Hepatocyte (in vitro differentiated cells): ENCODE results near the gene NAV1. TPM values are rescaled to one million over a fixed set of nuclear protein-coding genes. Genes with fewer than 3 reads are reported as not detected.

Experiments used
- DNase-seq: peaks from one replicate; pipeline ENCODE4 v3.0.0-alpha.2; 2016; ENCODE audit warnings: low spot score
- H2AFZ ChIP-seq: fragments of 200-600 bp; sonication (generic); 2 replicates; pipeline ENCODE4 v1.6.0; 2016; ENCODE audit warnings: antibody characterized with exemption, mild to moderate bottlenecking
- H3K27ac ChIP-seq: fragments of 200-600 bp; sonication (generic); 2 replicates; pipeline ENCODE4 v1.5.1; 2016; ENCODE audit warnings: mild to moderate bottlenecking
- H3K27me3 ChIP-seq: fragments of 200-600 bp; sonication (generic); 2 replicates; pipeline ENCODE4 v1.6.1; 2016
- H3K36me3 ChIP-seq: fragments of 200-600 bp; sonication (generic); replicated peaks from 2 replicates; pipeline ENCODE4 v1.5.1; 2016; ENCODE audit warnings: low read depth; ENCODE audit not compliant: insufficient read depth
- H3K4me1 ChIP-seq: fragments of 200-600 bp; sonication (generic); 2 replicates; pipeline ENCODE4 v1.5.1; 2016; ENCODE audit warnings: mild to moderate bottlenecking, moderate library complexity; ENCODE audit not compliant: insufficient read depth
- H3K4me2 ChIP-seq: fragments of 200-600 bp; sonication (generic); 2 replicates; pipeline ENCODE4 v1.6.0; 2016
- H3K4me3 ChIP-seq: fragments of 200-600 bp; sonication (generic); 2 replicates; pipeline ENCODE4 v1.5.1; 2016; ENCODE audit warnings: mild to moderate bottlenecking
- H3K79me2 ChIP-seq: fragments of 200-600 bp; sonication (generic); 2 replicates; pipeline ENCODE4 v1.6.0; 2017; ENCODE audit warnings: mild to moderate bottlenecking
- H3K9me2 ChIP-seq: fragments of 200-600 bp; sonication (generic); replicated peaks from 2 replicates; pipeline ENCODE4 v1.6.0; 2017; ENCODE audit warnings: mild to moderate bottlenecking; ENCODE audit not compliant: insufficient read depth
- H3K9me3 ChIP-seq: fragments of 200-600 bp; sonication (generic); 2 replicates; pipeline ENCODE4 v1.5.1; 2016; ENCODE audit warnings: low read depth, mild to moderate bottlenecking
- H4K20me1 ChIP-seq: fragments of 200-600 bp; sonication (generic); 2 replicates; pipeline ENCODE4 v1.6.0; 2016; ENCODE audit warnings: mild to moderate bottlenecking; ENCODE audit not compliant: insufficient read depth, poor library complexity, severe bottlenecking
- CTCF ChIP-seq: fragments of 200-600 bp; sonication (generic); IDR thresholded peaks from 2 replicates; pipeline ENCODE4 v1.5.1; 2016; ENCODE audit warnings: antibody characterized with exemption, mild to moderate bottlenecking; ENCODE audit not compliant: poor library complexity
- EZH2 ChIP-seq: fragments of 200-600 bp; sonication (generic); IDR thresholded peaks from 2 replicates; pipeline ENCODE4 v1.6.1; 2016; ENCODE audit warnings: antibody characterized with exemption, mild to moderate bottlenecking, borderline replicate concordance
- EZH2phosphoT487 ChIP-seq: fragments of 200-600 bp; sonication (generic); IDR thresholded peaks from one replicate; pipeline ENCODE4 v1.6.1; 2018; ENCODE audit warnings: antibody characterized with exemption, mild to moderate bottlenecking, low read depth, moderate library complexity; ENCODE audit not compliant: unreplicated experiment, severe bottlenecking
- WGBS: methylation state at CpG from one replicate; pipeline ENCODE4 v1.1.6; 2016; ENCODE audit warnings: low lambda C conversion rate; ENCODE audit errors: missing lambda C conversion rate; 5-methylcytosine and 5-hydroxymethylcytosine counted together
- polyA plus RNA-seq: library from polyadenylated mRNA; unstranded; fragments of >200 nt; fragmentation: Nextera tagmentation; extraction: Ambion mirVana; gene quantifications from 2 replicates; pipeline ENCODE4 v1.2.1, GENCODE V29; 2016
- total RNA-seq: library from RNA; depleted of rRNA; stranded (reverse); fragments of >200 nt; gene quantifications from 2 replicates; pipeline ENCODE4 v1.2.3, GENCODE V29; 2014

Gene NAV1
- total and polyA plus RNA-seq, 2 experiments from 2014 or later: 15.2 to 18.3 TPM

GRCh38 chr1:201498621-201499020 lies 40.3 kb upstream of the NAV1 start:
- Histone ChIP-seq H3K79me2 (peaks cover 3% of the 10 kb centered on the region), H4K20me1 (no peaks in the 10 kb centered on the region), H3K9me2 (no peaks in the 10 kb centered on the region), H3K36me3 (no peaks in the 10 kb centered on the region), H3K4me1 (peaks cover 59% of the 10 kb centered on the region), H3K4me3 (no peak overlapping the region), H3K9me3 (no peaks in the 10 kb centered on the region), H2AFZ (no peak overlapping the region), H3K4me2 (no peak overlapping the region), H3K27me3 (no peaks in the 10 kb centered on the region), H3K27ac (no peak overlapping the region)
- 87% methylated on average over 8 of the region's 8 CpGs for WGBS
- TF ChIP-seq CTCF: no peak
- TF ChIP-seq EZH2: no peak
- TF ChIP-seq EZH2phosphoT487: no peak
- no peak for DNase-seq

DNA sequence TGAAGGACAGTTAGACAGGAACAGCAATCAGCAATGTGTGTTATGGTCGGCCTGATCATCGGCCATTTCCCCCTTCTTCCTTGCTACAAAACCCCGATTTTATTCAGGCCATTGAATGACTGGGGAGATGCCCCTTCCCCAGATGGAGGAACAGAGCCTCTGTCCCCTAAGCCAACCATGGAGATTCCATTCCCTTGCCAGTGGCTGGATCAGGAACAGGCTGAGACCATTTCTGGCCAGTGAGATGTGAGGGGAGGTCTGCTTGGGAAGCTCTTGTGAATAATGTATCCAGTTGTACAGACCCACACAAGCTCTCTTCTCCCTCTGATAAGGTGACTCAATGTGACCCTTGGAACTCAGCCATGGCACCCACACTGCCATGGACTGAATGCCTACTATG lies 39.7 kb upstream of the NAV1 start:
- no peak overlapping the region for H3K4me3 ChIP-seq
- H3K27me3 ChIP-seq: no peaks in the 10 kb centered on the region
- H3K4me1 ChIP-seq: peaks cover 59% of the 10 kb centered on the region
- no peak for DNase-seq
- no peaks in the 10 kb centered on the region for H3K9me2 ChIP-seq
- 98% methylated on average over 3 of the region's 3 CpGs for WGBS
- TF ChIP-seq EZH2 (no peak), CTCF (no peak), EZH2phosphoT487 (no peak)
- H4K20me1 ChIP-seq: no peaks in the 10 kb centered on the region
- no peak overlapping the region for H3K27ac ChIP-seq
- no peaks in the 10 kb centered on the region for H3K36me3 ChIP-seq
- H3K9me3 ChIP-seq: no peaks in the 10 kb centered on the region
- no peak overlapping the region for H3K4me2 ChIP-seq
- peaks cover 3% of the 10 kb centered on the region for H3K79me2 ChIP-seq
- H2AFZ ChIP-seq: no peak overlapping the region

DNA sequence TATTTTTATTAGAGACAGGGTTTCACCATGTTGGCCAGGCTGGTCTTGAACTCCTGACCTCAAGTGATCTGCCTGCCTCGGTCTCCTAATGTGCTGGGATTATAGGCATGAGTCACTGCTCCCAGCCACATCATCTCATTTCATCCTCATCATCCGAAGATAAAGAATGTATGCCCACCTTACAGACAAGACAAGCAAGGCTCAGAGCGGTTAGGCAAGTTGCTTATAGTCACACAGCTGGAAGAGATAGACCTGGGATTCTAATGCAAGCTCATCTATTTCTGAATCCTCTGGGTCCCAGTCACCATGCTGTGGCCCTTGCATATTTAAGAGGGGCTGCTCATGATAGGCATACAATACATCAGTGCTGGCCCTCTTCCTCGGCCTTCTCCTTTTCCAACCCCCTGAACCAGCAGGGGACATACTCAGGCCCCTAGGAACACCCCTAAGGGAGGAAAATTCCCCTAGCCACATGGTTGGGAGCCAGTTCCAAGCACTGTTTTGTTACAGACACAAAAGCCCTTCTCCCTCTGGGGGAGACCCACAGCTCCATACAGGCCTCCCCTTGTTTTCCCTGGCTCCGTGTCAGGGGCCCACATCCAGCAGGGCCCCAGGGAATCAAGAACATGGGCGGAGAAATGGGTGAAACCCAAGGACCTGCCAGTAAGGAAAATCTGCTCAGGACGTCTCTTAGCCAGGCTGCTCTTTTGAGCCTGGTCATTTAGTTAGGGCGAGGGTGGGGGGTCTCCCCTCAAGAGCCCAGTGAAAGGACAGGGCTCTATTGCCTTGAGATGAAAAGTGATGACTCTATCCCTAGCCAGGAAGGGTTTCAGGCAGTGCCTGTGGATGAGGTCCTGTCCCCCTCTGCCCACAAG lies 38.9 kb upstream of the NAV1 start:
- no peaks in the 10 kb centered on the region for H3K27me3 ChIP-seq
- no peak overlapping the region for H3K4me3 ChIP-seq
- peaks cover 3% of the 10 kb centered on the region for H3K79me2 ChIP-seq
- H4K20me1 ChIP-seq: no peaks in the 10 kb centered on the region
- no peak overlapping the region for H2AFZ ChIP-seq
- H3K27ac ChIP-seq: peak overlapping the region; percentile 21
- no peak for DNase-seq
- H3K36me3 ChIP-seq: no peaks in the 10 kb centered on the region
- TF ChIP-seq CTCF (no peak), EZH2 (no peak), EZH2phosphoT487 (no peak)
- 89% methylated on average over 8 of the region's 8 CpGs for WGBS
- no peaks in the 10 kb centered on the region for H3K9me2 ChIP-seq
- H3K4me2 ChIP-seq: peak overlapping the region; percentile 17
- peaks cover 59% of the 10 kb centered on the region for H3K4me1 ChIP-seq
- no peaks in the 10 kb centered on the region for H3K9me3 ChIP-seq
